ENCODE measurements around the gene CDC25B.
"Not testable (repeated sequence)": the region's sequence is repeated elsewhere in the genome, so short reads cannot be mapped to it uniquely, and the experiment has no call there.

- TF ChIP-seq, protein P1, sequence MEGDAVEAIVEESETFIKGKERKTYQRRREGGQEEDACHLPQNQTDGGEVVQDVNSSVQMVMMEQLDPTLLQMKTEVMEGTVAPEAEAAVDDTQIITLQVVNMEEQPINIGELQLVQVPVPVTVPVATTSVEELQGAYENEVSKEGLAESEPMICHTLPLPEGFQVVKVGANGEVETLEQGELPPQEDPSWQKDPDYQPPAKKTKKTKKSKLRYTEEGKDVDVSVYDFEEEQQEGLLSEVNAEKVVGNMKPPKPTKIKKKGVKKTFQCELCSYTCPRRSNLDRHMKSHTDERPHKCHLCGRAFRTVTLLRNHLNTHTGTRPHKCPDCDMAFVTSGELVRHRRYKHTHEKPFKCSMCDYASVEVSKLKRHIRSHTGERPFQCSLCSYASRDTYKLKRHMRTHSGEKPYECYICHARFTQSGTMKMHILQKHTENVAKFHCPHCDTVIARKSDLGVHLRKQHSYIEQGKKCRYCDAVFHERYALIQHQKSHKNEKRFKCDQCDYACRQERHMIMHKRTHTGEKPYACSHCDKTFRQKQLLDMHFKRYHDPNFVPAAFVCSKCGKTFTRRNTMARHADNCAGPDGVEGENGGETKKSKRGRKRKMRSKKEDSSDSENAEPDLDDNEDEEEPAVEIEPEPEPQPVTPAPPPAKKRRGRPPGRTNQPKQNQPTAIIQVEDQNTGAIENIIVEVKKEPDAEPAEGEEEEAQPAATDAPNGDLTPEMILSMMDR (IDR thresholded peaks at IDR 0.05; ENCODE audit: poor library complexity) = not testable (repeated sequence)
- TF ChIP-seq EZH2phosphoT487 (IDR thresholded peaks at IDR 0.05; ENCODE audit: low read depth, severe bottlenecking, unreplicated experiment); EZH2 (IDR thresholded peaks at IDR 0.05; ENCODE audit: borderline replicate concordance): not testable (repeated sequence)
Observed at GRCh38 chr20:3794168-3794567, 1.9 kb upstream of the CDC25B start.
